ENCODE results near the gene TIAL1.

TIAL1 gene, protein sequence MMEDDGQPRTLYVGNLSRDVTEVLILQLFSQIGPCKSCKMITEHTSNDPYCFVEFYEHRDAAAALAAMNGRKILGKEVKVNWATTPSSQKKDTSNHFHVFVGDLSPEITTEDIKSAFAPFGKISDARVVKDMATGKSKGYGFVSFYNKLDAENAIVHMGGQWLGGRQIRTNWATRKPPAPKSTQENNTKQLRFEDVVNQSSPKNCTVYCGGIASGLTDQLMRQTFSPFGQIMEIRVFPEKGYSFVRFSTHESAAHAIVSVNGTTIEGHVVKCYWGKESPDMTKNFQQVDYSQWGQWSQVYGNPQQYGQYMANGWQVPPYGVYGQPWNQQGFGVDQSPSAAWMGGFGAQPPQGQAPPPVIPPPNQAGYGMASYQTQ

DNA sequence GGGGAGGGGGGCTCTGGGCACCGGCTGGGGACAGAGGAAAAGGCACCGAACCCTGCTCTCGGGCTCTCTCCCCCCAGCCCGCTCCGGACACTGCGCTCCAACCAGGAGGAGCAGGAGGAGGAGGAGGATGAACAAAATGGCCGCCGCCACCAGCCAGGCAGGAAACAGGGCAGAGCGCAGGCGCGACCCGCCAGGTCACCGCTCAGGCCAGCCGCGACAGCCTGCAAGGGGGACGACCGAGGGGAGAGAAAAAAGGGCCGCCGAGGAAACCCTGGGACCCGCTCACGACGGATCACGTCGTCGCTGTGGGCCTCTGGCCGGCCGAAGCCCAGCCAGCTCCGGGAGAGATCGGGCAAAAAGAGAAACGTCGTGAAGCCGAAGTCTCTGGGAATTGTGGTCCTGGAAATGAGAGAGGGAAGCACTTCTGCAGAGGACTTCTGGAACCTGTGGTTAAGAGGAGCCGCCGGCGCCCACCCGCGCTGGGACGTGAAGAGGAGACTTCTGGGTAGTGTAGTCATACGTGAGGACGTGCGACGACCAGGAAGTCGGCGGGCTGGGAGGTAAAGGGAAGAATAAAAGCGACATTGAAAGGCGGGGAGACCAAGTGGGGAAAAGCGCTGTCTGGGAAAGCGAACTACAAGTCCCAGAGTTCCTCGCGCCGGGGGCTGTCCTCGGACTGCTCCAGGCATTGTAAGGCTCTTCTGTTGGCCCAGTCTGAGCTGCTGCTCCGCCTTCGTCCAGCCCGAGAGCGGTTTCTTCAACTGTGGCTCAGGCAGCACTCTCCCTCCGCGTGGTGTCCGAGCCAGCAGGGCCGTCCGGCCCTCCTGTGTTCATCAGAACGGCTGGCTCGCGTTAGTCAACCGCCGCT, at the start of gene TIAL1:
Gene TIAL1, minus strand, starts transcription at position 428 of the 868 bp plus-strand sequence. CDS start 499 bp downstream, outside the sequence.
- H3K36me3 ChIP-seq (ENCODE audit: control insufficient read depth, insufficient read depth, low read length): no peaks in the 10 kb centered on the region
- H3K4me2 ChIP-seq (ENCODE audit: low read length): peak within 1 kb of the TSS; percentile 97
- H3K4me1 ChIP-seq: peaks cover 21% of the 10 kb centered on the region
- H3K4me3 ChIP-seq (ENCODE audit: low read depth, low read length): peak within 1 kb of the TSS; percentile 99
- H3K9me3 ChIP-seq (ENCODE audit: control insufficient read depth, low read length): no peaks in the 10 kb centered on the region
- no peaks in the 10 kb centered on the region for H3K27me3 ChIP-seq (ENCODE audit: control insufficient read depth, insufficient read depth, low read length)
- H3K9ac ChIP-seq: peak within 1 kb of the TSS; percentile 72
- peaks cover 17% of the 10 kb centered on the region for H3K79me2 ChIP-seq
- peak within 1 kb of the TSS; percentile 98 for H2AFZ ChIP-seq
- TF ChIP-seq, protein P1, sequence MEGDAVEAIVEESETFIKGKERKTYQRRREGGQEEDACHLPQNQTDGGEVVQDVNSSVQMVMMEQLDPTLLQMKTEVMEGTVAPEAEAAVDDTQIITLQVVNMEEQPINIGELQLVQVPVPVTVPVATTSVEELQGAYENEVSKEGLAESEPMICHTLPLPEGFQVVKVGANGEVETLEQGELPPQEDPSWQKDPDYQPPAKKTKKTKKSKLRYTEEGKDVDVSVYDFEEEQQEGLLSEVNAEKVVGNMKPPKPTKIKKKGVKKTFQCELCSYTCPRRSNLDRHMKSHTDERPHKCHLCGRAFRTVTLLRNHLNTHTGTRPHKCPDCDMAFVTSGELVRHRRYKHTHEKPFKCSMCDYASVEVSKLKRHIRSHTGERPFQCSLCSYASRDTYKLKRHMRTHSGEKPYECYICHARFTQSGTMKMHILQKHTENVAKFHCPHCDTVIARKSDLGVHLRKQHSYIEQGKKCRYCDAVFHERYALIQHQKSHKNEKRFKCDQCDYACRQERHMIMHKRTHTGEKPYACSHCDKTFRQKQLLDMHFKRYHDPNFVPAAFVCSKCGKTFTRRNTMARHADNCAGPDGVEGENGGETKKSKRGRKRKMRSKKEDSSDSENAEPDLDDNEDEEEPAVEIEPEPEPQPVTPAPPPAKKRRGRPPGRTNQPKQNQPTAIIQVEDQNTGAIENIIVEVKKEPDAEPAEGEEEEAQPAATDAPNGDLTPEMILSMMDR (IDR thresholded peaks at IDR 0.05): no peak
- peak within 1 kb of the TSS; percentile 99 for H3K27ac ChIP-seq

DNA sequence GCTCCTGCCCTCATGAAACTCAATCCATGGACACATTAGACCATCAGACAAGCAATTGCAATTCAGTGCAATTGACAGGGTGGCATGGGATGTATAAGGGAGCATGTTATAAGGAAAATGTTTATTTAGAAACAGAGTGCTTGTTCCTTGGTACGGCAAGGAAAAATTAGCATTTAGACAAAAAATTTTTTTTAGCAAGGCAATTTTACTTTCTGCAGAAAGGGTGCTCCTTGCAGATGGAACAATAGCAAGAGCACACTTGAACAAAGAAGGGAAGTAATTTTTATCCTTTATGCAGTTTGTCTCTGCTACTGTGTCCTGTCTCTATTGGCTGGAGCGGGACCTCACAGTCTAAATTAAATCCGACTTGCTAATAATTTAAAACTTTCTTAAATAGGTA, 48.2 kb upstream of the TIAL1 start:
- Histone ChIP-seq H3K4me2 (ENCODE audit: low read length) (no peak overlapping the region), H3K9me3 (ENCODE audit: control insufficient read depth, low read length) (no peaks in the 10 kb centered on the region), H2AFZ (no peak overlapping the region), H3K4me1 (no peaks in the 10 kb centered on the region), H3K27me3 (ENCODE audit: control insufficient read depth, insufficient read depth, low read length) (no peaks in the 10 kb centered on the region), H3K27ac (no peak overlapping the region), H3K36me3 (ENCODE audit: control insufficient read depth, insufficient read depth, low read length) (no peaks in the 10 kb centered on the region), H3K4me3 (ENCODE audit: low read depth, low read length) (no peak overlapping the region), H3K9ac (no peak overlapping the region), H3K79me2 (no peaks in the 10 kb centered on the region)
- TF ChIP-seq, protein P1 (IDR thresholded peaks at IDR 0.05): no peak

DNA sequence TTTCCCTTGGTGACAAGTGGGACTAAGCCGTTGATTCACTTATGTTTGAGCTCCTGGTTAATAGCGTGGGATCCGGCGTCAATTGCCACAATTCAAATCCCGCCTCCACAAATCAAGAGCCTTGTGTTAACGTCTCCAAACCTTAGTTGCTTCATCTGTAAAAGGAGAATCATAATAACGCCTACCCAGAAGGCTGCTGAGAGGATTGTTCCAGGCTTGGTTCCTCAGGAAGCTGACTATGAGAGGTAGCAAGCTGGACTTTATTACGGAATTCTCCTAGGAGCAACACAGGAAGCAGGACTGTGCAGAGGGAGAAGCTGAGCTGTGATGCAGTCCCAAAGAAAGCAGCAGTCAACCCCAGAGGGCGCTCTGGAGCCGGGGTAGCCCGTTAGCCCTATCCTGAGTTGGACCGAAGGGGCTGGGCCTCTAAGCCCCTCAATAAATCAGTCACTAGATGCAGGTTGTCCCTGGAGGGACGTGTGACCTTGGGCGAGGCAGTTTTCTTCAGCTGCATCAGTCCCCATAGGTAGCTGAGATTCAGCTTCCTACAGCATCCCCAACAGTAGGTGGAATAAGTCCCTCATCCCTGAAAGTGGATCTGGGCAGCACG, 47.5 kb upstream of the TIAL1 start:
- Histone ChIP-seq H3K36me3 (ENCODE audit: control insufficient read depth, insufficient read depth, low read length) (no peaks in the 10 kb centered on the region), H3K9ac (no peak overlapping the region), H3K79me2 (no peaks in the 10 kb centered on the region), H2AFZ (no peak overlapping the region), H3K4me2 (ENCODE audit: low read length) (no peak overlapping the region), H3K27ac (no peak overlapping the region), H3K27me3 (ENCODE audit: control insufficient read depth, insufficient read depth, low read length) (no peaks in the 10 kb centered on the region), H3K9me3 (ENCODE audit: control insufficient read depth, low read length) (no peaks in the 10 kb centered on the region), H3K4me3 (ENCODE audit: low read depth, low read length) (no peak overlapping the region), H3K4me1 (no peaks in the 10 kb centered on the region)
- TF ChIP-seq, protein P1 (IDR thresholded peaks at IDR 0.05): no peak

DNA sequence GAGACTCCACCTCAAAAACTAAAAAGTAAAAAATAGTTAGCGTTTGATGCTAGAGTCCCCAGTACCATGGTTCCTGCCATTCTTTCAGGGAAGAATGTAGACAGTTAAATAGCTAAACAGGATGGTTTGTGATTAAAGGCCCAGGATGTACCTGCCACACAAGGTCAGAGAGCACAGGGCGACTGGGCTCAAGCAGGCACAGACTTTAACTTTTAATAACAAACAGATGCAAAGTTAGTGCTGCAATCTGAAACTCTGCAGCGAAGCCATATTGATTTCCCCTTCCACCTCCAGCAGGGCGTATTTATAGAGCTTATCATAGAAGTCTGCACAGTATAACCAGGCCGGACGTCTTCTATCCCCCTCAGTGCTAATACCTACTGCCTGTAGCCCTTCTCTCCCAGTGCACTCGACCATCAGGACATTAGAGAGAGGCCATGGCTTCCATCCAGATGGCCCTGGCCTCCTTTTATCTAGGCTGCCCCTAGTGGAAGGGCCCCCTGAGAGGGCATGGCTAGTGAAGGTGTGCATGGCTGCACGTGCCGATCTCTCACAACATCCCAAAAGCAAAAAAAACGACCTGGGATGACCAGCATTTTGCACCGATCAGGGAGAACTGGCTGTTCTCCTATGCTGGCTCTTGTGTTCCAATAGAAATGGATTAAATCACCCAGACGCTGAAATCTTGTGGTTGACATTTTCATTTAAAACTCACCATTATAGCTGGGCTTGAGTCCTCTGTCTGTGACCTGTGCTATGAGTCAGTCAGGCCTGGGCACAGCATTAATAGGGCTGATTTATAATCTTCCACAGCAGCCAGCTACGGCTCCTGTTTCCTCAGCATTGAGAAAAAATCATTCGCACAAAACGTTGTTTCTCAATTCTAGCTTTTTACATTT, 46.8 kb upstream of the TIAL1 start:
- no peaks in the 10 kb centered on the region for H3K9me3 ChIP-seq (ENCODE audit: control insufficient read depth, low read length)
- H3K9ac ChIP-seq: no peak overlapping the region
- no peak overlapping the region for H3K27ac ChIP-seq
- TF ChIP-seq, protein P1 (IDR thresholded peaks at IDR 0.05): no peak
- no peak overlapping the region for H3K4me2 ChIP-seq (ENCODE audit: low read length)
- H2AFZ ChIP-seq: no peak overlapping the region
- no peaks in the 10 kb centered on the region for H3K36me3 ChIP-seq (ENCODE audit: control insufficient read depth, insufficient read depth, low read length)
- no peak overlapping the region for H3K4me3 ChIP-seq (ENCODE audit: low read depth, low read length)
- H3K4me1 ChIP-seq: no peaks in the 10 kb centered on the region
- no peaks in the 10 kb centered on the region for H3K79me2 ChIP-seq
- no peaks in the 10 kb centered on the region for H3K27me3 ChIP-seq (ENCODE audit: control insufficient read depth, insufficient read depth, low read length)
